ENCODE results near the gene DDB1.

- TF ChIP-seq, protein P1, sequence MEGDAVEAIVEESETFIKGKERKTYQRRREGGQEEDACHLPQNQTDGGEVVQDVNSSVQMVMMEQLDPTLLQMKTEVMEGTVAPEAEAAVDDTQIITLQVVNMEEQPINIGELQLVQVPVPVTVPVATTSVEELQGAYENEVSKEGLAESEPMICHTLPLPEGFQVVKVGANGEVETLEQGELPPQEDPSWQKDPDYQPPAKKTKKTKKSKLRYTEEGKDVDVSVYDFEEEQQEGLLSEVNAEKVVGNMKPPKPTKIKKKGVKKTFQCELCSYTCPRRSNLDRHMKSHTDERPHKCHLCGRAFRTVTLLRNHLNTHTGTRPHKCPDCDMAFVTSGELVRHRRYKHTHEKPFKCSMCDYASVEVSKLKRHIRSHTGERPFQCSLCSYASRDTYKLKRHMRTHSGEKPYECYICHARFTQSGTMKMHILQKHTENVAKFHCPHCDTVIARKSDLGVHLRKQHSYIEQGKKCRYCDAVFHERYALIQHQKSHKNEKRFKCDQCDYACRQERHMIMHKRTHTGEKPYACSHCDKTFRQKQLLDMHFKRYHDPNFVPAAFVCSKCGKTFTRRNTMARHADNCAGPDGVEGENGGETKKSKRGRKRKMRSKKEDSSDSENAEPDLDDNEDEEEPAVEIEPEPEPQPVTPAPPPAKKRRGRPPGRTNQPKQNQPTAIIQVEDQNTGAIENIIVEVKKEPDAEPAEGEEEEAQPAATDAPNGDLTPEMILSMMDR (IDR thresholded peaks at IDR 0.05) = no peak
- no peak for TF ChIP-seq POLR2A (IDR thresholded peaks at IDR 0.05)
Measured at GRCh38 chr11:61290905-61291690, 41.8 kb downstream of the DDB1 start.
